IPS DF 6.9 (cell line): ENCODE data around the gene KIF4B.
"Not testable (repeated sequence)": the region's sequence is repeated elsewhere in the genome, so short reads cannot be mapped to it uniquely, and the experiment has no call there.

Experiments
- DNase-seq: peaks from one replicate; pipeline ENCODE4 v3.0.0-alpha.2; 2013; ENCODE audit warnings: low read depth, low spot score
- H3K27ac ChIP-seq: one replicate; pipeline ENCODE4 v1.5.1; 2013; ENCODE audit warnings: low read length, control low read depth
- H3K27me3 ChIP-seq: 2 replicates; pipeline ENCODE4 v1.6.1; 2013; ENCODE audit warnings: mild to moderate bottlenecking, low read length; ENCODE audit not compliant: control insufficient read depth, insufficient read depth
- H3K36me3 ChIP-seq: 2 replicates; pipeline ENCODE4 v1.6.1; 2013; ENCODE audit warnings: low read length; ENCODE audit not compliant: control insufficient read depth, insufficient read depth
- H3K4me1 ChIP-seq: 2 replicates; pipeline ENCODE4 v1.6.1; 2013; ENCODE audit warnings: low read length; ENCODE audit not compliant: control insufficient read depth, insufficient read depth
- H3K4me3 ChIP-seq: 2 replicates; pipeline ENCODE4 v1.5.1; 2013; ENCODE audit warnings: mild to moderate bottlenecking, low read length
- H3K9me3 ChIP-seq: 2 replicates; pipeline ENCODE4 v1.6.1; 2013; ENCODE audit warnings: low read length, inconsistent platforms; ENCODE audit not compliant: control insufficient read depth, insufficient read depth
- WGBS: extraction: QIAGEN DNeasy Blood & Tissue Kit; methylation state at CpG from one replicate; pipeline ENCODE4 v1.1.7; 2013; ENCODE audit warnings: mixed read lengths, missing lambda C conversion rate; ENCODE audit not compliant: insufficient read length, insufficient coverage; 5-methylcytosine and 5-hydroxymethylcytosine counted together

KIF4B gene

GRCh38 chr5:155027993-155028629 lies 14.6 kb downstream of the KIF4B start:
- Histone ChIP-seq H3K4me1 (peaks cover 2% of the 10 kb centered on the region; the same call in 1 of the 2 replicates), H3K36me3 (no peaks in the 10 kb centered on the region), H3K4me3 (no peak overlapping the region), H3K9me3 (no peaks in the 10 kb centered on the region), H3K27me3 (no peaks in the 10 kb centered on the region), H3K27ac (no peak overlapping the region)
- DNase-seq = no peak
- WGBS = no CpG with 5 or more reads among the region's 1 CpG

- Histone ChIP-seq H3K4me1 (no peaks in the 10 kb centered on the region; the same call in 1 of the 2 replicates), H3K4me3 (no peak overlapping the region), H3K27me3 (no peaks in the 10 kb centered on the region), H3K9me3 (no peaks in the 10 kb centered on the region), H3K36me3 (no peaks in the 10 kb centered on the region), H3K27ac (no peak overlapping the region)
- no CpG with 5 or more reads among the region's 1 CpG for WGBS
- DNase-seq = no peak
Observed at GRCh38 chr5:155029240-155029639, 15.7 kb downstream of the KIF4B start.

DNA sequence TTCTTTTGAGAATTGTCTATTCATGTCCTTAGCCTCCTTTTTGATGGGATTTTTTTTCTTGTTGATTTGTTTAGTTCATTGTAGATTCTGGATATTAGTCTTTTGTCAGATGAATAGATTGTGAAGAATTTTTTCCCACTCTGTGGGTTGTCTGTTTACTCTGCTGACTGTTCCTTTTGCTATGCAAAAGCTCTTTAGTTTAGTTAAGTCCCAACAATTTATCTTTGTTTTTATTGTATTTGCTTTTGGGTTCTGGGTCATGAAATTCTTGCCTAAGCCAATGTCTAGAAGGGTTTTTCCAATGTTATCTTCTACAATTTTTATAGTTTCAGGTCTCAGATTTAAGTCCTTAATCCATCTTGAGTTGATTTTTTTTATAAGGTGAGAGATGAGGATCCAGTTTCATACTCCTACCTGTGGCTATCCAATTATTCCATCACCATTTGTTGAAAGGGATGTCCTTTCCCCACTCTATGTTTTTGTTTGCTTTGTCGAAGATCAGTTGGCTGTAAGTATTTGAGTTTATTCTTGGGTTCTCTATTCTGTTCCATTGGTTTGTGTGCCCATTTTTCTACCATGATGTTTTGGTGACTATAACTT lies 20.7 kb downstream of the KIF4B start:
- H3K9me3 ChIP-seq, DNase-seq: not testable (repeated sequence)
- no CpG with 5 or more reads among the region's 1 CpG for WGBS

GRCh38 chr5:155035087-155035486 lies 21.5 kb downstream of the KIF4B start:
- H3K4me3 ChIP-seq, H3K4me1 ChIP-seq, H3K36me3 ChIP-seq, H3K27me3 ChIP-seq, DNase-seq, H3K9me3 ChIP-seq, H3K27ac ChIP-seq: not testable (repeated sequence)
- WGBS = no CpG with 5 or more reads among the region's 2 CpGs

More for the DNA sequence above, 20.7 kb downstream of the KIF4B start:
- H3K36me3 ChIP-seq, H3K4me1 ChIP-seq, H3K27ac ChIP-seq, H3K4me3 ChIP-seq, H3K27me3 ChIP-seq: not testable (repeated sequence)

DNA sequence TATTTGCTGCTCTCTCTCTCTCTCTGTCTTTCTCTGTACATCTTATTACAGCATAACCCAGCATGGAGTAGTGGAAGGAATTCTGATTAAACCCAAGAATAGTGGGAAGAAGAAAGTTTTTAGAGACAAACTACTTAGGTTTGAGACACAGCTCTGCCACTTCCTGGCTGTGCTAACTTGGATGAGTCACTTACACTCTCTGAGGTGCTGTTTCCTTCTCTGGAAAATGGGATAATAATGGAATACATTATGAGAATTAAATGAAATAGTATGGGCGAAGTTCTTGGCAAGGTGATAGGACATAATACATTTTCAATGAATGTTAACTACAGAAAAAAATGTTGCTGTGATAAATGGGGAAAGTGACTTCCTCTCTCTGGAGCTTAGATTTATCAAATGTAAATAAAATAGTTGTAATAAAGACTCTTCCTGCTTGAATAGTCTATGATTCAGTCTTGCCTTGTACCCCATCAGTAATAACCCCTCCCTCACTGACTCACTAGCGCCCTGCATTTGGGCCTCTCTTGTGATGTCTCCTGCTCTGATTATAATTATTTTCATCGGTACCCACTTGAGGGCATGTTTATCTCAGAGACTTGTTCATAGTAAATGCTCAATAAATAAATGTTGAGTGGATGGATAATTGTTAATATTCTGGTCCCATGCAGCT lies 27.6 kb downstream of the KIF4B start:
- Histone ChIP-seq H3K27me3 (no peaks in the 10 kb centered on the region), H3K4me1 (no peaks in the 10 kb centered on the region), H3K4me3 (no peak overlapping the region), H3K27ac (no peak overlapping the region), H3K9me3 (no peaks in the 10 kb centered on the region), H3K36me3 (no peaks in the 10 kb centered on the region)
- WGBS = no CpG with 5 or more reads among the region's 3 CpGs
- DNase-seq = no peak

GRCh38 chr5:155044591-155044990 lies 31.0 kb downstream of the KIF4B start:
- Histone ChIP-seq H3K27ac (no peak overlapping the region), H3K4me3 (no peak overlapping the region), H3K27me3 (no peaks in the 10 kb centered on the region), H3K4me1 (peaks cover 1% of the 10 kb centered on the region; the same call in 1 of the 2 replicates), H3K36me3 (no peaks in the 10 kb centered on the region), H3K9me3 (no peaks in the 10 kb centered on the region)
- no peak for DNase-seq

DNA sequence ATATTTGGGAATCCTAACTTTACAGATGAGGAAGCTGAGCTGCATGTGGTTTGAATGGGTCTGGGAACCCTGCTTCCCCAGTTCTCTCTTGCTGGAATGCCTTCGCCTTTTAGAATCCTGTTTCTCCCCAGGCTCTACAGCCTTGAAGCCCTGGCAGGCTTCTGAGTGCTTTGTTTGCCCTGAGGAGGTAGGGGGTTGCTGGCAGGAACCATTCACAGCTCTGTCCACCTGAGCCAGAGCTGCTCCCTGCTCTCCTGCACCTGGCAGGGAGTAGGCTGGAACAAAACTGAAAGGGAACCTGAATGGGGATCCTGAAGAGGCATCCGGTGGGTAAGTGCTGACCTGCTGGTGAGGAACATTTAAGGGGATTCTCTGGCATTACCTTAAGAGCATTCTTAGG lies 33.0 kb downstream of the KIF4B start:
- H3K27me3 ChIP-seq = no peaks in the 10 kb centered on the region
- no peaks in the 10 kb centered on the region for H3K9me3 ChIP-seq

GRCh38 chr5:155047818-155048217 lies 34.3 kb downstream of the KIF4B start:
- Histone ChIP-seq H3K36me3 (no peaks in the 10 kb centered on the region), H3K27ac (no peak overlapping the region), H3K9me3 (no peaks in the 10 kb centered on the region), H3K27me3 (no peaks in the 10 kb centered on the region), H3K4me1 (peaks cover 3% of the 10 kb centered on the region; the same call in 1 of the 2 replicates), H3K4me3 (no peak overlapping the region)
- no peak for DNase-seq
- no CpG with 5 or more reads among the region's 8 CpGs for WGBS

More for the DNA sequence above, 33.0 kb downstream of the KIF4B start:
- H3K4me3 ChIP-seq = no peak overlapping the region
- no peak for DNase-seq
- no peak overlapping the region for H3K27ac ChIP-seq
- no peaks in the 10 kb centered on the region for H3K36me3 ChIP-seq
- no CpG with 5 or more reads among the region's 2 CpGs for WGBS
- peaks cover 3% of the 10 kb centered on the region; the same call in 1 of the 2 replicates for H3K4me1 ChIP-seq

GRCh38 chr5:155049569-155050383 lies 36.2 kb downstream of the KIF4B start:
- peaks cover 3% of the 10 kb centered on the region; the same call in 1 of the 2 replicates for H3K4me1 ChIP-seq

DNA sequence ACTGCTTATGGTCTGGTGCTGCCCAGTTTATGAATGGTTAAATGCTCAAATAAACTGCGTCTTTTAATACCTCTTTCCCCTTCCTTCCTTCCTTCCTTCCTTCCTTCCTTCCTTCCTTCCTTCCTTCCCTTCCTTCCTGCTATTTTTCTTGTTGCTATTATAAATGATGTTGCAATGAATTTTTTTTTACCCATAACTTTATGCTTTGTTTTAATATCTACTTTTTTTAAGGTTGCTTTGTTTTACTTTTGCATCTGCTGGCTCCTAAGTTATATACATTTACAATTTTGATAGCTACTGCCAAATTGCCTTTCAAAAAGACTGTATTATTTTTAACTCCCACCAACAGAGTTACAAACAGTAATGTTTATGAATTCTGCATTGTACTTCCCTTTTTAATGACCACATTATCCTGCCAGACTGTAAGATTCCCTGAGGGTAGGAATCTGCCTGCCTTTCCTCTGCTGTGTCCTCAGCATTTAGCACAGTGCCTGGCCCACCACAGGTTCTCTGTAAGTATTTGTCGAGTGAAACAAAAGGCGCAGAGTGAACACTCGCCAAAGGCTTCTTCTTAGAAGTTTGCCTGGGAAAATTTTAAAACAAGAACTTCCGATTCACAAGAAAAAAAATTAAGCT lies 36.9 kb downstream of the KIF4B start:
- peaks cover 3% of the 10 kb centered on the region; the same call in 1 of the 2 replicates for H3K4me1 ChIP-seq
- H3K9me3 ChIP-seq = no peaks in the 10 kb centered on the region
- DNase-seq = no peak
- no peaks in the 10 kb centered on the region for H3K36me3 ChIP-seq
- no peaks in the 10 kb centered on the region for H3K27me3 ChIP-seq
- no peak overlapping the region for H3K27ac ChIP-seq
- no CpG with 5 or more reads among the region's 5 CpGs for WGBS
- H3K4me3 ChIP-seq = no peak overlapping the region

More at GRCh38 chr5:155049569-155050383, 36.2 kb downstream of the KIF4B start:
- no peaks in the 10 kb centered on the region for H3K27me3 ChIP-seq
- H3K9me3 ChIP-seq = no peaks in the 10 kb centered on the region
- no peaks in the 10 kb centered on the region for H3K36me3 ChIP-seq
- no peak for DNase-seq
- no peak overlapping the region for H3K4me3 ChIP-seq
- no CpG with 5 or more reads among the region's 1 CpG for WGBS
- H3K27ac ChIP-seq = no peak overlapping the region
